Activated T-cell treated with anti-CD3 and anti-CD28 coated beads, Interleukin-2, amount 50 U/mL, for 72 hours (primary cell): ENCODE results near the gene VCX3B. TPM values are rescaled to one million over a fixed set of nuclear protein-coding genes. Genes with fewer than 3 reads are reported as not detected.
"Not testable (repeated sequence)": the region's sequence is repeated elsewhere in the genome, so short reads cannot be mapped to it uniquely, and the experiment has no call there.

Experiments
- ATAC-seq, 2 donors: fragments of 150-1000 bp; cut with Tn5 transposase; replicated peaks in 1 of 2; 2 replicates each; pipeline ENCODE4 v1.10.0; 2021; ENCODE audit warnings: moderate library complexity in 2 of 2, mild to moderate bottlenecking in 1 of 2
- DNase-seq, 2 donors: peaks; one replicate each; pipeline ENCODE4 v3.0.0; 2021 to 2022; ENCODE audit warnings: mixed read lengths in 1 of 2
- H3K27ac Mint-ChIP-seq: one replicate; pipeline ENCODE4 v1.8.0; 2022; ENCODE audit warnings: mild to moderate bottlenecking, moderate library complexity, mixed read lengths
- H3K27me3 Mint-ChIP-seq: one replicate; pipeline ENCODE4 v1.8.0; 2022; ENCODE audit warnings: low read depth, mixed read lengths
- H3K36me3 Mint-ChIP-seq, 2 donors: one replicate each; pipeline ENCODE4 v1.8.0; 2022; ENCODE audit warnings: mixed read lengths in 2 of 2, mild to moderate bottlenecking in 1 of 2; ENCODE audit not compliant: insufficient read depth in 2 of 2
- H3K4me1 Mint-ChIP-seq: one replicate; pipeline ENCODE4 v1.8.0; 2022; ENCODE audit warnings: low read depth, mixed read lengths
- H3K4me3 Mint-ChIP-seq, 2 donors: one replicate each; pipeline ENCODE4 v1.8.0; 2022; ENCODE audit warnings: mild to moderate bottlenecking in 2 of 2, mixed read lengths in 2 of 2, moderate library complexity in 2 of 2
- H3K9me3 Mint-ChIP-seq, 2 donors: one replicate each; pipeline ENCODE4 v1.8.0; 2022; ENCODE audit warnings: mixed read lengths in 2 of 2
- total RNA-seq, 2 donors: library from RNA; stranded (reverse); gene quantifications; one replicate each; pipeline ENCODE4 v1.2.3, GENCODE V29; 2022

The VCX3B gene
- total RNA-seq, 2 donors from 2014 or later, result not detected

DNA sequence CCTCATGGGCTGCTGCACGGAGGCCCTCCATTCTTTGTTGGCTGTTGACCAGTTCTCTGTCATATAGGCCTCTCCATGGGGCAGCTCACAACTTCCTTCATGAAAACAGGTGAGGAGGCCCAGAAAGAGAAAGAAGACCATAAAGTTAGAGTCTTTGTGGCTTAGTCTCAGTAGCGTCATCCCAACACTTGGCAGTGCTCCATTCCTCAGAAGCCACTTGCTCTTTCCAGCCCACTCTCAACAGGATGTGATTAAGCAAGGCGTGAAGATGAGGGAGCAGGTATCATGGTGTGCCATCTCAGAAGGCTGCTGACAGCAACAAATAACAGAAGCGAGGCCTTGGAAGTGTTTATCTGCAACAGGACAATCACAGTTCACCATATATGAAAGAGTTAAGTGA lies 30.4 kb downstream of the VCX3B start:
- not testable (repeated sequence) for H3K4me1 Mint-ChIP-seq, H3K36me3 Mint-ChIP-seq, ATAC-seq, H3K27me3 Mint-ChIP-seq, H3K4me3 Mint-ChIP-seq, H3K27ac Mint-ChIP-seq, DNase-seq, H3K9me3 Mint-ChIP-seq

DNA sequence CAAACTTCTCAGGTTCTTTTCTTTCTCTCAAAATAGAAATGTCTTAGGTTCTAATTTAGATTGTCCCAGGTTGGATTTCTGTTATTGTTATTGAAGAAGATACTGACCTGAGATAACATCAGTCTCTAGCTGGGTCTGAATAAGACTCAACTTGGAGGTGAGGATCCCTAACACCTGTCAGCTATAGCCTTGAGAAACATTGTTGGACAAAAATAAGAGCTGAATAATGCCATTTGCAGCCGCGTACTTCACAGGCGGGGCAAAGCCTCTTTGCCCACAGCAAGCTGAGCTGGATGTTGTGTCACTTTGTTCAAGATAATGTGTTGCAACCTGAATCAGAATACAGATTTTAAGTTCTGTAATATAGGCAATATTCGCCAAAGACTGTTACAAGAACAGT lies 35.6 kb downstream of the VCX3B start:
- no peaks in the 10 kb centered on the region for H3K27me3 Mint-ChIP-seq
- H3K9me3 Mint-ChIP-seq, result peaks cover 0 to 2% of the 10 kb centered on the region in 2 donors
- ATAC-seq, result no peak
- no peak overlapping the region for H3K27ac Mint-ChIP-seq
- H3K36me3 Mint-ChIP-seq, result no peaks in the 10 kb centered on the region
- no peaks in the 10 kb centered on the region for H3K4me1 Mint-ChIP-seq
- no peak for DNase-seq
- H3K4me3 Mint-ChIP-seq, result no peak overlapping the region

DNA sequence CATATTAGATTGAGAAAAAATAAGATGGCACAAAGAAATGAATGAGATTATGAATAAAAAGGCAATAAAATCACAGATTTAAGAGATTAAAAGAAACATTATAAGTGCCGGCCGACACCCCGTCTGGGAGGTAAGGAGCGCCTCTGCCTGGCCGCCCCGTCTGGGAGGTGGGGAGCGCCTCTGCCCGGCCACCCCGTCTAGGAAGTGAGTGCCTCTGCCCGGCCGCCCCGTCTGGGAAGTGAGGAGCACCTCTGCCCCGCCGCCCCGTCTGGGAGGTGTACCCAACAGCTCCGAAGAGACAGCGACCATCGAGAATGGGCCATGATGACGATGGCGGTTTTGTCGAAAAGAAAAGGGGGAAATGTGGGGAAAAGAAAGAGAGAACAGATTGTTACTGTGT lies 37.5 kb downstream of the VCX3B start:
- H3K27ac Mint-ChIP-seq, ATAC-seq, H3K9me3 Mint-ChIP-seq, H3K27me3 Mint-ChIP-seq, H3K36me3 Mint-ChIP-seq, DNase-seq, H3K4me3 Mint-ChIP-seq, H3K4me1 Mint-ChIP-seq: not testable (repeated sequence)

DNA sequence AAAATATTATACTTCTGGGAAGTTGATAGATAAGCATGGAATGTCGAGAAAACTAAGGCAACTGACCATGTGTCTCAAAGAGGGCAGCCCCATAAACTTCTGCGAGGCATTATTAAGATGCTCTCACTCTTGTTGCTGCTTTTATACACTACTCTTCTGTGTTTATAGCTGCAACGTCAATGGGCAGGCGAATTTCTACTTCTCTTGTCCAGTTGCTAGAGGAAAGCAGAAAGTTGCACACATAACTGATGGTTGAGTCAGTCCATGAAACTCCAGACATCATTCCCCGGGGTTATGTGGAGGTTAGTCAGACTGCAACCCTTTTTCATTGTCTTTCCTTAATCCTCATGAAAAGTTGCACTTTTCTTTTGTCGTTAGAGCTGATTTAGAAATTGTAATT lies 39.8 kb downstream of the VCX3B start:
- ATAC-seq, result no peak
- no peaks in the 10 kb centered on the region for H3K27me3 Mint-ChIP-seq
- H3K9me3 Mint-ChIP-seq, result no peaks in the 10 kb centered on the region

More for the DNA sequence above, 39.8 kb downstream of the VCX3B start:
- no peak overlapping the region for H3K4me3 Mint-ChIP-seq
- no peak overlapping the region for H3K27ac Mint-ChIP-seq
- no peak for DNase-seq
- no peaks in the 10 kb centered on the region for H3K36me3 Mint-ChIP-seq
- no peaks in the 10 kb centered on the region for H3K4me1 Mint-ChIP-seq
